K562 (cell line): ENCODE measurements around the gene SLC24A3. TPM values are rescaled to one million over a fixed set of nuclear protein-coding genes. Genes with fewer than 3 reads are reported as not detected.

ENCODE experiments used
- ATAC-seq: fragments of 200-7000 bp; cut with Tn5 transposase; 3 replicates; pipeline ENCODE4 v1.9.1; 2020; ENCODE audit warnings: moderate library complexity
- BruUV-seq: library from RNA; stranded (reverse); fragments of 400-500 nt; replicated peaks from 2 replicates; lab custom pipeline; 2021; lab: Mats Ljungman, UMichigan
- CTCF ChIA-PET: fragments of 300-600 bp; formaldehyde crosslinking; extraction: SDS; loops from one replicate; lab custom pipeline; 2021; ENCODE audit warnings: low intra/inter-chr PET ratio; lab: Yijun Ruan, JAX
- POLR2A ChIA-PET: fragments of 300-600, 350-650 bp; sonication (Branson Sonifier 250); formaldehyde crosslinking; extraction: SDS; loops from one replicate; lab custom pipeline; 2021; ENCODE audit warnings: antibody characterized with exemption, inconsistent platforms; lab: Yijun Ruan, JAX
- DNase-seq, 4 experiments: peaks; one replicate each; pipeline versions ENCODE4 v3.0.0 to v3.0.0-alpha.2; 2011 to 2018; ENCODE audit warnings: low spot score in 3 of 4, mixed read lengths in 3 of 4; ENCODE audit errors: extremely low read depth in 1 of 4
- FAIRE-seq: peaks from 2 replicates; lab custom pipeline; 2011; peaks lifted over from hg19 to GRCh38; lab: Jason Lieb, UNC
- H2AFZ ChIP-seq: 2 replicates; pipeline ENCODE4 v1.6.0; 2011; ENCODE audit warnings: low read depth, low read length, control low read depth, inconsistent platforms
- H3K27ac ChIP-seq: fragments of 200-600 bp; 3 replicates; pipeline ENCODE4 v1.8.0; 2011; ENCODE audit warnings: low read depth, mild to moderate bottlenecking, control low read depth, inconsistent platforms, low read length, moderate library complexity, mixed read lengths; ENCODE audit errors: extremely low read depth
- H3K27me3 ChIP-seq, 2 experiments: fragments of 300-600 bp in 1 of 2; 2 replicates in 1 of 2; 3 replicates in 1 of 2; pipeline versions ENCODE4 v1.6.0 to v1.8.0; 2011; ENCODE audit warnings: inconsistent platforms in 2 of 2, low read length in 2 of 2, mild to moderate bottlenecking in 1 of 2, mixed read lengths in 1 of 2, moderate library complexity in 1 of 2; ENCODE audit not compliant: control insufficient read depth in 2 of 2, insufficient read depth in 2 of 2
- H3K36me3 ChIP-seq: fragments of 300-600 bp; 3 replicates; pipeline ENCODE4 v1.8.0; 2011; ENCODE audit warnings: mild to moderate bottlenecking, low read length, inconsistent platforms; ENCODE audit not compliant: control insufficient read depth, insufficient read depth
- H3K4me1 ChIP-seq, 2 experiments: fragments of 200-600 bp in 1 of 2; replicated peaks in 1 of 2; 2 replicates in 1 of 2; 3 replicates in 1 of 2; pipeline versions ENCODE4 v1.5.1 to v1.8.0; 2011; ENCODE audit warnings: inconsistent platforms in 2 of 2, low read length in 2 of 2, mild to moderate bottlenecking in 1 of 2, mixed read lengths in 1 of 2, moderate library complexity in 1 of 2; ENCODE audit not compliant: control insufficient read depth in 2 of 2, insufficient read depth in 2 of 2
- H3K4me2 ChIP-seq: 2 replicates; pipeline ENCODE4 v1.6.1; 2011; ENCODE audit warnings: low read length, control low read depth, inconsistent platforms, mixed read lengths; ENCODE audit not compliant: insufficient read depth
- H3K4me3 ChIP-seq: fragments of 200-600 bp; sonication (generic), shearing (Covaris generic); 2 replicates; pipeline ENCODE4 v1.5.1; 2016; ENCODE audit warnings: control low read depth, inconsistent platforms
- H3K79me2 ChIP-seq: fragments of 200-600 bp; 3 replicates; pipeline ENCODE4 v1.8.0; 2011; ENCODE audit warnings: low read length, inconsistent platforms; ENCODE audit not compliant: control insufficient read depth, insufficient read depth
- H3K9ac ChIP-seq, 2 experiments: 2 replicates each; pipeline versions ENCODE4 v1.6.0 to v1.6.1; 2011; ENCODE audit warnings: low read depth in 2 of 2, low read length in 2 of 2, control low read depth in 1 of 2, inconsistent platforms in 1 of 2, mild to moderate bottlenecking in 1 of 2, mixed read lengths in 1 of 2; ENCODE audit not compliant: insufficient read depth in 1 of 2
- H3K9me1 ChIP-seq: one replicate; pipeline ENCODE4 v1.6.0; 2011; ENCODE audit warnings: inconsistent platforms, mild to moderate bottlenecking, low read length, moderate library complexity; ENCODE audit not compliant: control insufficient read depth, insufficient read depth
- H3K9me3 ChIP-seq: replicated peaks from 2 replicates; pipeline ENCODE4 v1.5.1; 2011; ENCODE audit warnings: low read depth, low read length, inconsistent platforms; ENCODE audit not compliant: control insufficient read depth, insufficient read depth
- H4K20me1 ChIP-seq: replicated peaks from 2 replicates; pipeline ENCODE4 v1.6.1; 2011; ENCODE audit warnings: low read length, inconsistent platforms, mixed read lengths; ENCODE audit not compliant: control insufficient read depth, insufficient read depth
- ARHGAP35 ChIP-seq: fragments of 450-650 bp; IDR thresholded peaks from 2 replicates; pipeline ENCODE4 v1.6.1; 2018; ENCODE audit not compliant: partially characterized antibody
- NFXL1 ChIP-seq: fragments of 450-650 bp; formaldehyde crosslinking; IDR thresholded peaks from 2 replicates; pipeline ENCODE4 v1.4.0; 2021; ENCODE audit warnings: mild to moderate bottlenecking
- SMARCA4 ChIP-seq: fragments of 450-650 bp; IDR thresholded peaks from 2 replicates; pipeline ENCODE4 v1.6.1; 2016
- TCF15 ChIP-seq: fragments of 250-450 bp; sonication (Bioruptor Pico); IDR thresholded peaks from 2 replicates; pipeline ENCODE4 v1.8.0; 2022; ENCODE audit warnings: moderate library complexity, mild to moderate bottlenecking, inconsistent platforms
- ZBTB8A ChIP-seq: fragments of 450-650 bp; IDR thresholded peaks from 2 replicates; pipeline ENCODE4 v1.6.1; 2018; ENCODE audit warnings: mild to moderate bottlenecking, moderate library complexity; ENCODE audit not compliant: partially characterized antibody
- ZNF212 ChIP-seq: fragments of 450-650 bp; formaldehyde crosslinking; IDR thresholded peaks from 2 replicates; pipeline ENCODE4 v1.4.0; 2020; ENCODE audit warnings: mild to moderate bottlenecking
- ZNF318 ChIP-seq, 2 experiments: fragments of 450-650 bp; IDR thresholded peaks; 2 replicates each; pipeline ENCODE4 v1.6.1; 2016; ENCODE audit warnings: mild to moderate bottlenecking in 2 of 2, borderline replicate concordance in 1 of 2, low read depth in 1 of 2, moderate library complexity in 1 of 2
- ZNF655 ChIP-seq: fragments of 250-450 bp; sonication (Bioruptor Pico); IDR thresholded peaks from 2 replicates; pipeline ENCODE4 v1.5.0; 2021
- ZNF707 ChIP-seq: fragments of 250-450 bp; sonication (Bioruptor Pico); conservative IDR thresholded peaks from 2 replicates; pipeline ENCODE4 v1.8.0; 2022; ENCODE audit warnings: inconsistent platforms, mild to moderate bottlenecking, moderate library complexity
- WGBS: fragments of 100-300 bp; shearing (Covaris generic); methylation state at CpG from one replicate; pipeline ENCODE4 v1.1.6; 2016; ENCODE audit warnings: low coverage, mixed read lengths; ENCODE audit not compliant: insufficient coverage; ENCODE audit errors: missing lambda C conversion rate; 5-methylcytosine and 5-hydroxymethylcytosine counted together
- in situ Hi-C: fragments of 300-500 bp; cut with MboI; formaldehyde crosslinking; loops from 4 replicates; pipeline ENCODE4 v1.15.0; 2018; ENCODE audit warnings: inconsistent platforms, mixed read lengths
- intact Hi-C: fragments of 100-400 bp; cut with micrococcal nuclease; formaldehyde crosslinking; loops from 2 replicates; pipeline ENCODE4 v1.14.2; 2022
- polyA plus RNA-seq, 8 experiments: library from polyadenylated mRNA; depleted of rRNA in 4 of 8; stranded (reverse) in 5 of 8; unstranded in 3 of 8; fragments of >200 nt; fragmentation: Nextera tagmentation in 2 of 8; fragmentation: Illumina TruSeq in 1 of 8; extraction: Ambion mirVana in 2 of 8; extraction: Trizol in 1 of 8; gene quantifications; 2 replicates each; pipeline versions ENCODE4 v1.2.1 to v1.2.3, GENCODE V29; 2011 to 2014; ENCODE audit warnings: inconsistent platforms in 1 of 8, missing spikeins in 1 of 8
- total RNA-seq, 7 experiments: library from RNA; depleted of rRNA in 6 of 7; stranded (reverse); fragments of >200 nt in 6 of 7; fragmentation: Illumina TruSeq in 2 of 7; extraction: Trizol in 2 of 7; gene quantifications; 2 replicates each; pipeline versions ENCODE4 v1.2.1 to v1.2.3, GENCODE V29; 2011 to 2021; ENCODE audit warnings: low replicate concordance in 1 of 7

SLC24A3 gene
- total and polyA plus RNA-seq, 9 of the 15 experiments (the other 6 are each of a cell fraction or from before 2014, with no cell fraction given), result not detected

- intact Hi-C loops (no loop called here), in situ Hi-C loops (no loop called here)
- Histone ChIP-seq H4K20me1 (no peaks in the 10 kb centered on the region), H3K4me3 (no peak overlapping the region), H3K4me2 (no peak overlapping the region), H3K9me1 (no peaks in the 10 kb centered on the region), H3K27ac (no peak overlapping the region), H3K9me3 (no peaks in the 10 kb centered on the region), H3K9ac (no peak overlapping the region), H2AFZ (no peak overlapping the region), H3K79me2 (no peaks in the 10 kb centered on the region), H3K36me3 (no peaks in the 10 kb centered on the region), H3K4me1 (no peaks in the 10 kb centered on the region), H3K27me3 (no peaks in the 10 kb centered on the region)
- POLR2A ChIA-PET, result no interaction called here
- no TSS peak for BruUV-seq
- 0% methylated on average over 4 of the region's 4 CpGs for WGBS
- DNase-seq, result no peak
- ATAC-seq, result no peak
- CTCF ChIA-PET, result no interaction called here
- FAIRE-seq, result no peak
- TF ChIP-seq ZNF707 (CRISPR knock-in tag) (no peak), ARHGAP35 (no peak), ZNF318 (IDR thresholded peaks at IDR 0.05; ENCODE audit: borderline replicate concordance in 1 of 2, low read depth in 1 of 2) (no peak), SMARCA4 (no peak), TCF15 (CRISPR knock-in tag) (no peak), ZBTB8A (no peak), ZNF212 (no peak), NFXL1 (CRISPR knock-in tag) (no peak), ZNF655 (CRISPR knock-in tag) (no peak)
Measured at GRCh38 chr20:19747903-19748302, 535.5 kb downstream of the SLC24A3 start.
